Measurements from ENCODE around the gene KDM8.

Gene KDM8

DNA sequence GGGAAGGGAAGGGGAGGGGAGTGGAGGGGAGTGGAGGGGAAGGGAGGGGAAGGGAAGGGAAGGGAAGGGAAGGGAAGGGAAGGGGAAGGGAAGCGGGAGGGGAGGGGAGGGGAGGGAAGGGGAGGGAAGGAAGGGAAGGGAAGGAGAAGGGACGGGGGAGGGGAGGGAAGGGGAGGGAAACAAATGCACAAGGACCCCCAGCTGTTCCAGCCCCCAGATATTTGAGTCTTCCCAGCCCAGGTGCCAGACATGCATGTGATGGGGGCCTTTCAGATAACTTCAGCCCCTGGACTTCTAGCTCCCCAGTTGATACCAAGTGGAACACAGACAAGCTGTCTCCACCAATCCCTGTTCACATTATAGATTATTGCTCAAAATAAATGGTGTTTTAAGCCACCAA, 14.7 kb upstream of the KDM8 start:
- FAIRE-seq: no peak
- TF ChIP-seq SPI1 (IDR thresholded peaks at IDR 0.05; ENCODE audit: low read depth, low read length) (no peak), POLR2AphosphoS5 (IDR thresholded peaks at IDR 0.05; ENCODE audit: low read depth, low read length) (no peak), POU2F2 (IDR thresholded peaks at IDR 0.05; ENCODE audit: low read depth, low read length) (no peak), POLR2A (IDR thresholded peaks at IDR 0.05; ENCODE audit: low read depth, low read length) (no peak), PAX5 (IDR thresholded peaks at IDR 0.05; ENCODE audit: insufficient read depth, low read length, severe bottlenecking) (no peak), TAF1 (IDR thresholded peaks at IDR 0.05; ENCODE audit: low read depth, low read length) (no peak)
- no peak for DNase-seq (ENCODE audit: insufficient read length, low spot score)

DNA sequence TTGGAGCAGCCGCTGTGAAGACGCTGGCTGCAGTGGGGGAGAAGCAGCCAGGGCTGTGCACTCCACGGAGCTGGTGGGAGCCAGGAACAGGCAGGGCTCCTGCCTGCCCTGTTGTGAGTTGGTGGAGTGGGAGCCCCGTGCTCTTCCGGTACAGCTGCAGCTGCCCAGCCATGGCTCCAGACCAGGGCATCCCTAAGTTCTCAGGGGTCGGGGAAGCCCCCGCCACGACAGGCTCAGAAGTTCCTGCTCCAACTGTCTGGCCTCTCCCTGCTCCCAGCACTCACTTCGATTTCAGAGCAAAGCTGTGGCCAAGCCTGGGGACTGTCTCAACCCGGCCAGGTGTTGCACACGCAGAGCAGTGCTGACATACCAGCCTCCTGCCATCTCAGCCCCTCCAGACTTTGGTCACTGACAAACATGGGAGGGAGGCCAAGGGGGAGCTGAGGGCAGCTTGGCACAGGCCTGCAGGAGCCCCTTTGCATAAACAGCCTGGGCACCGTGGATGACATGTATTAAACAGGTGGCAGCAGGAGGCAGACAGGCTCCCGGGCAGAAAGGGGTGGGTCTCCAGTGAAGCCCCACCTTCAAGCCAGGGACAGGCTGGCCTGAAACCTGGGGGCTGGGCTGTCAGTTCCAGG, 13.9 kb upstream of the KDM8 start:
- DNase-seq (ENCODE audit: insufficient read length, low spot score) (no peak), FAIRE-seq (no peak)
- TF ChIP-seq POLR2A (IDR thresholded peaks at IDR 0.05; ENCODE audit: low read depth, low read length) (no peak), PAX5 (IDR thresholded peaks at IDR 0.05; ENCODE audit: insufficient read depth, low read length, severe bottlenecking) (no peak), SPI1 (IDR thresholded peaks at IDR 0.05; ENCODE audit: low read depth, low read length) (no peak)

DNA sequence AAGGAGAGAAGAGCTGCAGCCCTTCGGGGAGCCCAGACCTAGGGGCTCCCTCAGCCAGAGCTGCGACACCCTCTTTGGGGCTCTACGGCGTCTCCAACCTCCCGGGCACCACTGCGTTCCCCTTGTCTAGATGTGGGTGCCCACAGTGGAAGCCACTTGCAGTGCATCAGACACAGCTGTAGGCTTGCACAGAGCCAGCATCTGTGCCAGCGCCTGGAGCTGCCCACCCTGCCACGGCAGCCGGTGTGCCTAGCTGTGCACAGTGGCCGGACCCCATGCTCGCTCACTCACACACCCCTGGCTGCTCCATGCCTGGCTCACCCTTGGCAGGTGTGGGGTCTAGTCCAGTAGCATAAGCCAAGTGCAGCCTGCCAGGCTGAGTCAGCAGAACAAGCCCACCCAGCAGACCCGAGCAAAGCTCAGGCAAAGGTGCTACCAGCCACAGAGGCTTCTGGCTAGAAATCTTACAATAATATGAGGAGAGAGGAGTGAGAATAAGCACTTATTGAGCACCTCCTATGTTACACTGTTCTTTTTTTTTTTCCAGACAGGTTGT, 12.9 kb upstream of the KDM8 start:
- DNase-seq (ENCODE audit: insufficient read length, low spot score) (no peak), FAIRE-seq (no peak)
- TF ChIP-seq SPI1 (IDR thresholded peaks at IDR 0.05; ENCODE audit: low read depth, low read length) (no peak), POLR2A (IDR thresholded peaks at IDR 0.05; ENCODE audit: low read depth, low read length) (no peak), POU2F2 (IDR thresholded peaks at IDR 0.05; ENCODE audit: low read depth, low read length) (no peak), POLR2AphosphoS5 (IDR thresholded peaks at IDR 0.05; ENCODE audit: low read depth, low read length) (no peak), TAF1 (IDR thresholded peaks at IDR 0.05; ENCODE audit: low read depth, low read length) (no peak), PAX5 (IDR thresholded peaks at IDR 0.05; ENCODE audit: insufficient read depth, low read length, severe bottlenecking) (no peak)

DNA sequence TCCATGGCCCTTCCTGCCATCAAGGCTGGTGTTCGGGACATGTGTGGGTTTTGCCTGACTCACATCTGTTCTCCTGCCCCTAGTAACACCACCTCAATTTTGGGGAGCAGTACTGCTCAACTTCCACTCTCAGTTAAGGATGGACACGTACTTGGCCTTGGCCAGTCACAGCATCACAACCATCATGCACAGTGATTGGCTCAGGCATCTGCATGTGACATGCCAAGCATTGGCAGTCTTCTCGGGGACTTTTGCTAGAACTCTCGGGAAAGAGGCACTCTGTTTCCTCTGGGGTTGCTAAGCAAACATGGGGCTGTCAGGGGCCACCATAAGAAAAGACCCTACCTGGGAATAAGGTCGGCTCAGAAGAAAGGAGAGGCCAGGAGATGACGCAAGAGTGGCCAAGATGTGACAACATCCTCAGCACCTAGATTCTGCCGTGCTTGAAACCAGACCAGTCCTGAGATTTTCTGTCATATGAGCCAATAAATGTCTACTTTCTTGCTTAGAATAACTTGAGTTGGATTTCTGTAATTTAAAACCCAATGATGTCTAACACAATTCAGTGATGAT, 11.9 kb upstream of the KDM8 start:
- FAIRE-seq (no peak), DNase-seq (ENCODE audit: insufficient read length, low spot score) (no peak)
- no peak for TF ChIP-seq SPI1 (IDR thresholded peaks at IDR 0.05; ENCODE audit: low read depth, low read length)

DNA sequence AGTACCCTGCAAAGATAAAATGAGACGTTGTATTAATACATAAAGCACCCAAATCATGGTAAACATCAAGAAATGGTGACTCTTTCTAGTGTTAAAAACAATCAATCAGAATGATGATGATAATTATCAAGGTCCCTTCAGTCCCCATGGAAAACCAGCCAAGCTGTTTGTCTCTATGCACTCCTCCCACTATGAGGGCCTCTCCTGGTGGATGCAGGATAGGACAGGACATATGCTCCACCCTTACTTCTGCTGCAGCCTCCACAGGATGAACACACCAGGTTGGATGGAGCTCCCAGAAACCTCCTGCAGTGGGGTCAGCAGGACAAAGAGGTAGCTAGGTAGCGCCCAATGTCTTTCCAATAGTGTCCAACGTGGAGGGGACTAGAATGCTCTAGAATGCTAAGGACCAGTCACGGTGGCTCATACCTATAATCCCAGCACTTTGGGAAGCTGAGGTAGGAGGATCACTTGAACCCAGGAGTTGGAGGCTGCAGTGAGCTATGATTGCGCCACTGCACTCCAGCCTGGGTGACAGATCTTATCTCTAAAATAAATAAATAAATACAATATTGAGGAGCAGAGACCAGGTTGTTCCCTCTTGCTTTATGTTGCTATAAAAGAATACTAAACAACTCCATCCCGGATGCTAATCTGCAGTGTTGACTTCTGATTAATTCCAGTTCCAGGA, 9.9 kb upstream of the KDM8 start:
- DNase-seq (ENCODE audit: insufficient read length, low spot score): no peak
- FAIRE-seq: no peak

DNA sequence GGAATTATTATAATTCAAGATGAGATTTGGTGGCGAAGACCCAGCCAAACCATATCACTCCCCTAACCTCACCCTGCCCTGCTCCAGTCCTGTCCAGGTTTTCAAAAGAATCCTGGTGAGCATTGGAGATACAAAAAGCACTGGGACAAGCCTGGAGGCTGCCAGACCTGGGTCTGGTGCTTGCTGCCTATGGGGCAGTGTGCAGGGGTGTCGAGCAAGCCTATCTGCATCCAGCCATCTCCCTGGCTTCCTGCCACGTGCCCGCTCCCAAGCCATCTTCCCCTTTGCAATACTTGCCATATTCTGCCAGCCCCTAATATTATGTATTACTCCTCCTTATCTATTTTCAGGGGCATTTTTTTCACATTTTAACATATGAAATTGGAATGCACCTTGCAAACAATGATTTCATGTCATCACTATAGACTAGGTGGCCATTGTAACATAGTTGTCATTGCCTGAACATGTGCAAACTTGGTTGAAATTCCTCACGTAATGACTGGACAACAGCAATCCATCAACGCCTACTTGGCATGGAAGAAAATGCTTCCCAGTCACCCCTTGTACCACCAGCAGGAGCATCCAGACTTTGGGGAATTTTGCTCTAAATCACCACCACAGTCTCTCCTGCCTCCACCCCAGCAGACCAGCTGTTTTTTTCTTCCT, 8.1 kb upstream of the KDM8 start:
- no peak for DNase-seq (ENCODE audit: insufficient read length, low spot score)
- no peak for FAIRE-seq
- TF ChIP-seq SPI1 (IDR thresholded peaks at IDR 0.05; ENCODE audit: low read depth, low read length) (no peak), POLR2AphosphoS5 (IDR thresholded peaks at IDR 0.05; ENCODE audit: low read depth, low read length) (no peak), PAX5 (IDR thresholded peaks at IDR 0.05; ENCODE audit: insufficient read depth, low read length, severe bottlenecking) (no peak), POU2F2 (IDR thresholded peaks at IDR 0.05; ENCODE audit: low read depth, low read length) (no peak)

More for the DNA sequence above, 9.9 kb upstream of the KDM8 start:
- TF ChIP-seq POLR2A (IDR thresholded peaks at IDR 0.05; ENCODE audit: low read depth, low read length) (no peak), TAF1 (IDR thresholded peaks at IDR 0.05; ENCODE audit: low read depth, low read length) (no peak)

DNA sequence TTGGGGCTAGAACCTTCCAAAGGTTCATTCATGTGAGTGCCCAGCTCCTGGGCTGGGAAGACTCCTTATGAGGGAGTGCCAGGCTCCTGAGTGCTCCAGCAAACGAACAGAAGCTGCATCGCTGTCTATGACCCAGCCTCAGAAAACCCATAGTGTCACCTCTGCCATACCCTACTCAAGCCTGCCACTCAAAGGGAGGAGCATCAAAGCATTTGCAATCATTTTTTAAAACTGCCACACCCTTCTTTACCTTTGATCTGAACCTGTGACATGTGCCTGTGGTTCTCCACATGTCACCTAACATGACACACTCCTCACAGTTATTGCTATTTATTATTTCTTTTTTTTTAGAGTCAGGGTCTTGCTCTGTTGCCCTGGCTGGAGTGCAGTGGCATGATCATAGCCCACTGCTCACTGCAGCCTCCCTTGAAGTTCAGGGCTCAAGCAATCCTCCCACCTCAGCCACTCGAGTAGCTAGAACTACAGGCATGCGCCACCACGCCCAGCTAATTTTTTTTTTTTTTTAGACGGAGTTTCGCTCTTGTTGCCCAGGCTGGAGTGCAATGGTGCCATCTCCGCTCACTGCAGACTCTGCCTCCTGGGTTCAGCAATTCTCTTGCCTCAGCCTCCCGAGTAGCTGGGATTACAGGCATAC, 7.3 kb upstream of the KDM8 start:
- FAIRE-seq (no peak), DNase-seq (ENCODE audit: insufficient read length, low spot score) (no peak)
- TF ChIP-seq PAX5 (IDR thresholded peaks at IDR 0.05; ENCODE audit: insufficient read depth, low read length, severe bottlenecking) (no peak), POU2F2 (IDR thresholded peaks at IDR 0.05; ENCODE audit: low read depth, low read length) (no peak), POLR2A (IDR thresholded peaks at IDR 0.05; ENCODE audit: low read depth, low read length) (no peak), SPI1 (IDR thresholded peaks at IDR 0.05; ENCODE audit: low read depth, low read length) (no peak), POLR2AphosphoS5 (IDR thresholded peaks at IDR 0.05; ENCODE audit: low read depth, low read length) (no peak), TAF1 (IDR thresholded peaks at IDR 0.05; ENCODE audit: low read depth, low read length) (no peak)

DNA sequence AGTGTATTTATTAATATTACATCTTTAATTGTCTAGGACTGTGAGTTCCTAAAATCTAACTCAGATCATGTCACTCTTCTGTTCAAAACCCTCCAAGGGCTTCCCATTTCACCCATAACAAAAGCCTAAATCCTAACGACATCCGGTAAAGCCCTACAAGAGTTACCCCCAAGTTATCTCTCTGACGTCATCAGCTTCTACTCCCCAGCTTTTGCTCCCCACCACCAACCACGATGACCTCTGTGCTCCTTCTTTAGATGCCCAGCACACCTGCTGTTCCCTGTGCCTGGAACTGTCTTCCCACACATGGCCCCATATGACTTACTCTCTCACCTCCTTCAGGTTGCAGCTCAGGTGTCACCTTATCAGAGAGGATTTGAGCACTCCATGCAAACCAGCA, 6.3 kb upstream of the KDM8 start:
- no peak for FAIRE-seq

DNA sequence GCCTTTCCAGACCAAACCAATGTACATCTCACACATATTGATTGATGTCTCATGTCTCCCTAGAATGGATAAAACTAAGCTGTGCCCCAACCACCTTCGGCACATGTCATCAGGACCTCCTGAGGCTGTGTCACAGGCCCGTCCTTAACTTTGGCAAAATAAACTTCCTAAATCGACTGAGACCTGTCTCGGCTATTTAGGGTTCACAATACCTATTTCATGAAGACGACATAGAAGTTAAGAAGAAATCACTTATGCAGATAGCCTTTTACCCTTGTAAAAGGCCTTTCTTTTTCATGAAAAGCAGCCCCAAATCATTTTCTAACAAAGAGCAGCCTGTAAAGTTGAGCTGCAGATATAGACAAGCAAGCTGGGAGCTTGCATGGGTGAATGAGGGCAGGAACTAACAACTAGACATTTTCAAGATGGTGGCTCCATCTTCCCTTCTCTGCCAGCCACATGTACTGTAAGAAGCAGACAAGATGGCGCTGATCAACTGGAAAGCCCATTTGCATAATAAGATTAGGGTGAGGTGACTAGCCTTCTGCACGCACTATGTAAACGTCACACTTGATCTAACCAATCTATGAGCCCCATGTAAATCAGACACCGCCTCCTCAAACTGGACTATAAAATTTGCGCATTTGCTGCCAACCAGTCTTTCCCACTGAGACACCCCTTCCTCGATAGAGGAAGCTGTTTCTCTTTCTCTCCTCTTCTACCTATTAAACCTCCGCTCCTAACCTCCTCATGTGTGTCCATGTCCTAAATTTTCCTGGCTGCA, 4.7 kb upstream of the KDM8 start:
- DNase-seq (ENCODE audit: insufficient read length, low spot score) (no peak), FAIRE-seq (no peak)
- TF ChIP-seq PAX5 (IDR thresholded peaks at IDR 0.05; ENCODE audit: insufficient read depth, low read length, severe bottlenecking) (no peak), POLR2AphosphoS5 (IDR thresholded peaks at IDR 0.05; ENCODE audit: low read depth, low read length) (no peak), POU2F2 (IDR thresholded peaks at IDR 0.05; ENCODE audit: low read depth, low read length) (no peak), TAF1 (IDR thresholded peaks at IDR 0.05; ENCODE audit: low read depth, low read length) (no peak), POLR2A (IDR thresholded peaks at IDR 0.05; ENCODE audit: low read depth, low read length) (no peak), SPI1 (IDR thresholded peaks at IDR 0.05; ENCODE audit: low read depth, low read length) (no peak)

More for the DNA sequence above, 6.3 kb upstream of the KDM8 start:
- TF ChIP-seq PAX5 (IDR thresholded peaks at IDR 0.05; ENCODE audit: insufficient read depth, low read length, severe bottlenecking): no peak
- no peak for TF ChIP-seq POLR2AphosphoS5 (IDR thresholded peaks at IDR 0.05; ENCODE audit: low read depth, low read length)
- no peak for TF ChIP-seq TAF1 (IDR thresholded peaks at IDR 0.05; ENCODE audit: low read depth, low read length)
- no peak for TF ChIP-seq POLR2A (IDR thresholded peaks at IDR 0.05; ENCODE audit: low read depth, low read length)
- no peak for TF ChIP-seq SPI1 (IDR thresholded peaks at IDR 0.05; ENCODE audit: low read depth, low read length)
- TF ChIP-seq POU2F2 (IDR thresholded peaks at IDR 0.05; ENCODE audit: low read depth, low read length): no peak
- DNase-seq (ENCODE audit: insufficient read length, low spot score): no peak
